HG02678 (cell line): Measurements from ENCODE around the gene KRT27.
"Not testable (repeated sequence)": the region's sequence is repeated elsewhere in the genome, so short reads cannot be mapped to it uniquely, and the experiment has no call there.

Experiments
- ATAC-seq: cut with Tn5 transposase; IDR thresholded peaks from one replicate; pipeline ENCODE4 v1.9.1; 2021; ENCODE audit warnings: mild to moderate bottlenecking, moderate library complexity; ENCODE audit not compliant: unreplicated experiment

The KRT27 gene

DNA sequence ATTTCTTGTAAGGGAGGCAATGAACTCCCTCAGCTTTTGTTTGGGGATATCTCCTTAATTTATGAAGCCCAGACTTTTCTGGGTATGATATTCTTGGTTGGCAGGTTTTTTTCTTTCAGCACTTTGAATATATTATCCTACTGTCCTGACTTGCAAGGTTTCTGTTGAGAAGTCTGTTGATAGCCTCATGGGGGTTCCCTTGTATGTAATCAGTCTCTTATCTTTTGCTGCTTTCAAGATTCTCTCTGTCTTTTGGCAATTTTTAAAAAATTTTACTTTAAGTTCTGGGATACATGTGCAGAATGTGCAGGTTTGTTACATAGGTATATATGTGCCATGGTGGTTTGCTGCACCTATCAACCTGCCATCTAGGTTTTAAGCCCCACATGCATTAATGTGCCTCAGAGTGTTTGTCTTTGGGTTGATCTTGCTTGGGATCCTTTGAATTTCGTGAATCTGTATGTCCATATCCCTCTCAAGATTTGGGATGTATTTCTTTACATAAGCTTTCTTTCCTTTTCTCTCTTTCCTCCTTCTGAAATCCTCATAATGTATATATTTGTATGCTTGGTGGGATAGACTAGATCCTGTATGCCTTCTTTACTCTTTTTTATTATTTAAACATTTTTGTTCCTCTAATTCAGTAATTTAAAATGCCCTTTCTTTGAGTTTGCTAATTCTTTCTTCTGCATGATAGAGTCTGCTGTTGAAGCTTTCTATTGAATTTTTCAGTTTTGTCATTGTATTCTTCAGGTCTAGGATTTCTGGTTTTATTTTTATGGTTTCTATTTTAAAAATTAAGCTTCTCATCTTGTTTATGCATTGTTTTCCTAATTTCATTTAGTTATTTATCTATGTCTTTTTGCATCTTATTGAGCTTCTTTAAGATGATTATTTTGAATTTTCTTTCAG lies 22.0 kb downstream of the KRT27 start:
- ATAC-seq, result no peak

DNA sequence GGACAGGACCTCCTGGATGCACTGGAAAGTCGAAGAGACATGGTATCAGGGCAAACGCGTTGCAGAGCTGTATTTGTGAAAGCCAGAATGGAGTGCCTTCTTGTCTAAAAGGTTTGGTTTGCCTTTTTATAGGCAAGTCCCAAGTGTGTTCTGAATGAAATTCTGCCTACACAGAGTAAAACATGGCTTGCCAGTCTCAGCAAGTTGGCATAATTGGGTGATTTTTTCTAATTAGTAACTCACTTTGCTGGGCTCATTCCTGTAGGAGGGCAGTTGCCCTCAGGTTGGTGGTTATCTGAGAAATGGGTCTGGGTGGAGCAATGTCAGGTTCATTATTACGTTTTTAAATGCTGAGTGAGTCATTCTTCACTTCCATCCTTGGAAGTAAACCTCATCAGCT lies 27.1 kb downstream of the KRT27 start, which contains the start of gene KRT25:
Gene KRT25 (minus strand): TSS at position 101 of the 400 bp plus-strand sequence. CDS start 60 bp downstream, at position 41.
- no peak for ATAC-seq

DNA sequence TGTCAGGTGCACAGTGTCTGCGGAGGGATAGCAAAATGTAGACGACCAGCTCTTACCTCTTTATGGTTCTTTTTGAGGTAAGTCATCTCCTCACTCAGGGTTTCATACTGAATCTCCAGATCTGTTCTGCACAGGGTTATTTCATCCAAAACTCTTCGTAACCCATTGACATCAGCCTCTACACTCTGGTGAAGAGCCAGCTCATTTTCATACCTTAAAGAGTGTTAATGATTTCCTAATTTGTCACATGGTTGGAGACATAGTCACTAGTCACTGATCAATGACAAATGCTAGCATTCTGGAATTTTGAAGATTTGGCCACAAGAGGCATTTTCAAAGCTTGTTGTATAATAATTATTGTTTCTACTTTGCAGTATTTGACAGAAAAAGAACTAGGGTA lies 28.5 kb downstream of the KRT27 start:
- ATAC-seq, result no peak

DNA sequence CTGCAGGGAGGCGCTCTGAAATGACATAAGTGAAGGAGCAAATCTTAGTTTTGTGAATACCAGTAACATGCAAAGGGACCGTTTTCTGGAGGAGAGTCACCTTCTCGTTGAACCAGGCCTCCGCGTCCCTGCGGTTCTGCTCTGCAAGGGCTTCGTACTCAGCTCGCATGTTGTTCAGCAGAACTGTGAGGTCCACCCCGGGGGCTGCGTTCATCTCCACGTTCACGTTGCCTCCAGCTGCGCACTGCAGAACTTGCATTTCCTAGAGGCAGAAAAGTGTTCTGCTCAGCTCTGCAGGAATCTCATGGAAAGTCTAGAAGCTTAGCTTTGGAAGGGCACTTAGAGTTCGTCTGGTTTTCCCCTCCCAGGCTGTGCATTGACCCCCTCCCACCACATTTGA lies 31.3 kb downstream of the KRT27 start:
- no peak for ATAC-seq

DNA sequence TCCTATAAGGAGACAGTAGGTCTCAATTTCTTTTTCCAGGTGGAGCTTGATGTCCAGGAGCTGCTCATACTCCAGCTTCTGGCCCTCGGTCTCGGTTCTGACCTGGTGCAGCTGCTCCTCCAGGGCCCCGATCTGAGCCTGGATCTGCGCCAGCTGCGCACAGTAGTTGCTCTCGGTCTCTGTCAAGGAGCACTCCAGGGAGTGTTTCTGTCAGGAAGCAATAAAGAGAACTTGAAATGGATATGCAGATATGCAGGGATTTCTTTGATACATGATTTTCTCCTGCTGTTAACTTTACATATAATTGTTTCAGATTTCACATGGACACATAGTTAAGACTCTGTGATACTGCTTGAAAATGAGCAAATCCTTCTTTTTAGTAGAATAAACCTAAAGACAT lies 32.0 kb downstream of the KRT27 start:
- no peak for ATAC-seq

DNA sequence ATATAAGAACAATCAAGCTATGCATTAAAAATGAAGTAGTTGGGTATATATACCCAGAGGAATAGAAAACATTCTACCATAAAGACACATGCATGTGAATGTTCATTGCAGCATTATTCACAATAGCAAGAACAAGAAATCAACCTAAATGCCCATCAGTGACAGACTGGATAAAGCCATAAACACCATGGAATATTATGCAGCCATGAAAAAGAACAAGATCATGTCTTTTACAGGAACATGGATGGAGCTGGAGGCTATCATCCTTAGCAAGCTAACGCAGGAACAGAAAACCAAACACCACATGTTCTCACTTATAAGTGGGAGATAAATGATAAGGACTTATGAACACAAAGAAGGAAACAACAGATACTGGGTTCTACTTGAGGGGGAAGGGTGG lies 33.7 kb downstream of the KRT27 start:
- not testable (repeated sequence) for ATAC-seq

DNA sequence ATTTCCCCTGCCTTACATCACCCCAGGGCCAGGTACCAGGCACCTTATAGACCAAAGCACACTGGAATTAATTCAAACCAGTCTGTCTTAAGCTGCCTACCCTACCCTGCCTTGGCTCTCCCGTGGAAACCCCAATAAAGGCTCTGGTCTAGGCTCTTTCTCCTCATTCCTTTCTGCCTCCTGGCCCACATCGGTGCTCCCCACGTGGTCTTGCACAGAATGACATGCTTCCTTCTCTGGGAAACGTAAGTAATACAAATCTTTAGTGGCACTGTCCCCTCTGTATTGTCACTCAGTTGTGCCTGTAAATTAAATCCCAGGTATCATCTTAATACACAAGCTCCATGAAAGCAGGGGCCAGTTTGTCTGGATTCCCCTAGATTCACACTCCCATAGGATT lies 43.8 kb downstream of the KRT27 start:
- no peak for ATAC-seq

DNA sequence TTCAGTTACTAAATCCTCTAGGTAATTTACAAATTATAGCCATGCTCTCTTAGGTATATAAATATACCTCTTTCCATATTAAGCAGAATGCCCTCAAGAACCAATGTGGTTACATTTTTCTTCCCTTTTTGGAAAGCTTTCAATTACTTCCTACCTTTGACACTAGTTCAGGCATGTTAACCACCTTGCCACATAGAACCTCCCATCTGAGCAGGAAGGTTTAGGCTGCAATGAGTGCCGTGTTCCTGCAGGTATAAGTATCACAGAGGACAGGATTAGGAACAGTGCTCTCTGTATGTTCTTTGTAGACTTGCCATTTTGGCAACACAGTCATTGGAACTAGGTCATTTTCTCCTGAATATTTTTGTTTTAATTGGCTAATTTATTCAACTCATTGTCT lies 47.3 kb downstream of the KRT27 start:
- ATAC-seq, result no peak

DNA sequence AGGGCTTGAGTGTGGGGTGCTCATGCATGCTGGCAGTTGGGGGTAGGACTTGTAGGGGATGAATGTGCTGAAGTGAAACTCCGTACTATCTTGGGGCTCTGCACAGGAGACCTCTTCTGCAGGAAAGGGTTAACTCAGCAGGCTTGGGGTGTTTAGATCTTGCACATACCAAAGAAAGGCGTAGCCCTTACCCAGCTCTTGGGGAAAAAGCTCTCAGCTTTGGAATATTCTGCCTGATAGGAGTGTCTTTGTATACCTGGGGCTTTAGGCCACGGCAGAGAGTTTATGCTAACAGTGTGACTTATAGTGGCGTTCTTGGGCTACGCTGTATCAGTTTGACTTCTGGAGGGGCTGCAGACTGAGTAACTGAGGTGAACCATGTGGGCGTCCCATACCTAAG lies 48.3 kb downstream of the KRT27 start:
- ATAC-seq, result no peak

DNA sequence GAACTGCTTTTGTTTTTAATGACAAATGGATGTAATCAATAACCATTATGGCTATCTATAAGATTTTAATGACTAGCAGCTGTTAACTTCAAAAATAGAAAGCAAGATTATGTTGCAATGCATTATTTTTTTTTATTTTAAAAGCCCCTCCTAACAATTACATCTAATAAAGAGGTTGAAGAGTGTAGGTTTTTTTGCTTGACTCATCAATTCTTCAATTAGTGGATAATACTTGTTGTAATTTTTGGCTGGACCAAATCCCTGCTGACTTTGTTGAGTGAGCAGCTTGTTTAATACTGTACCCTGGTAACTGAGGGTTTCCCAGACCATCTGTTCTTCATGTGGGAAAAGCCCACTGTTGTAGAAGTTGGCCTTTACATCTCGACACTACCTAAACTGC lies 51.4 kb downstream of the KRT27 start:
- no peak for ATAC-seq

DNA sequence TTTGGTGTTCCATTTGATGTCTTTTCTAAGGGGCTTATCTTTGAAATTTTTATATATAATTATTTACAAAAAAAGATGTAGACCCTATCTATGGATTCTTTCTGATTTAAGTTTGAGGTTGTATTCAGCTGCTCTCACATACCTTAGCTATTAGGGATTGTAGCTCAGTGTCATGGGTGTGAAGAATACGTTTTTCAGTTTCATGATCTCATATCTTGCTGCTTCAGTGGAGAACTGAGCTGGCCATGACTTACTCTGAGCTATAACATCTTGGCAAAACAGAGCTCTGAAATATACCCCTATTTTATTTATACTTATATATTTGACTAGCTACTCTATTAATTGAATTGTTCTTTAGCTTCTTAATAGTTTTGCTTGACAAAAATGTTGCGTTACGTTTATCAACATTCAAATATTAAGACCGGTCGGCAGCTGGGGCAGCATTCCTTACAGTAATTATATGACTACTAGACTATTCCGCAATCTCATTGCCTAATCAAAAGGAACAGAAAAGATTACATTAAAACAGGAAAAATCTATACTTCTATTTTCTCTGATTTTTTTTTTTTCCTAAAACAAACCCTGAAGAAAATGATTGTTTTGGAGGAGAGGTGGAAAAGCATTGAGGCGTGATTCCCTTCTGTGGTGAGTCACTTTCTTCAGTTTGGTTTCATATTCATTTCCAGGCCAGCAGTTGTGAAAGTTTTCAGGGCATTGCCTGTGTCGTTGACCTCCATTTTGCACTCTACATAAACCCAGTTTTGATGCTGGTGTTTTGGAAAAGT lies 54.7 kb downstream of the KRT27 start:
- no peak for ATAC-seq

DNA sequence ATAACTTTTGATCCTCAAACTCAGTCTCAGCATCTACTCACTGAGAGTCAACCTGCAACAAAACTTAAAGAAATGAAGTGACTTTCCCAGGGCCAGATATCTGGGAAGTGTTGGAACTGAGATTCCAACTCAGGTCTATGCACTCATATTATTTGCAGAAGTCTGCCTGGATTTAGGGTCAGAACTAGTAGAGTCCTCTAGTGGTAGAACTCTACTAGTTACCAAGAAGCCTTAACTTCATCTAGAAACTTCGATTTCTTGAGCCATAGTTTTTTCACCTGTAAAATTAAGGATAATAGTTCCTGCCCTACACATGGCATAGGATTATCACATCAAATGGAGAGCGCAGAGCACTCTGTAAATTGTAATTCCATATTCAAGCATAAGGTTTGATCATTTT lies 55.4 kb downstream of the KRT27 start:
- no peak for ATAC-seq
